NT2/D1 (cell line): Measurements from ENCODE around the gene TSHZ3.

ENCODE experiments used
- YY1 ChIP-seq: IDR thresholded peaks from 2 replicates; pipeline ENCODE4 v1.6.1; 2011; ENCODE audit not compliant: insufficient read length, insufficient read depth
- ZNF274 ChIP-seq: IDR thresholded peaks from 2 replicates; pipeline ENCODE4 v1.6.1; 2011; ENCODE audit warnings: mild to moderate bottlenecking, low read depth, low read length

GRCh38 chr19:31268751-31269383 is 80.4 kb downstream of the TSHZ3 start:
- TF ChIP-seq YY1 (no peak), ZNF274 (no peak)
